AG08395 (cell line): ENCODE measurements around the gene CDK10.
A peak's percentile ranks its signal among the peaks of the same experiment; 100 is the strongest.
"Not testable (repeated sequence)": the region's sequence is repeated elsewhere in the genome, so short reads cannot be mapped to it uniquely, and the experiment has no call there.

ENCODE experiments used
- DNase-seq: peaks from one replicate; pipeline ENCODE4 v3.0.0; 2012; ENCODE audit warnings: mixed read lengths, low spot score

The CDK10 gene

GRCh38 chr16:89696670-89697128 lies 10.2 kb downstream of the CDK10 start:
- no peak for DNase-seq

- DNase-seq = no peak
Measured at GRCh38 chr16:89697161-89697615, 10.7 kb downstream of the CDK10 start.

- DNase-seq = no peak
Measured at GRCh38 chr16:89697616-89698331, 11.3 kb downstream of the CDK10 start.

GRCh38 chr16:89698717-89699116 lies 12.2 kb downstream of the CDK10 start:
- not testable (repeated sequence) for DNase-seq

DNA sequence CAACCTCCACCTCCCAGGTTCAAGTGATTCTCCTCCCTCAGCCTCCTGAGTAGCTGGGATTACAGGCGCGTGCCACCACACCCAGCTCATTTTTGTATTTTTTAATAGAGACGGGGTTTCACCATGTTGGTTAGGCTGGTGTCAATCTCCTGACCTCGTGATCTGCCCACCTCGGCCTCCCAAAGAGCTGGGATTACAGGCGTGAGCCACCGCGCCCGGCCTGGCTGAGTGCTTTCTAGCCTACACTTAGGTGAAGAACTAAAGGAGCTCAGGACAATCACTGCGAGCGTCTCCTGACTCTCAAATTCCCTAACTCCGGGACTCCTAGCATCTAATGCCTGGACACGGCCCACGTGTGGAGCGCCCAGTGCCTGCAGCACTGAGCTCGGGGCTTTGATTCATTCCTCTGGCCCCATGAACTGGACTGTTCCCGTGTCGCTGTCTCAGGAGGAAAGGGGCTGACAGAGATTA lies 13.2 kb downstream of the CDK10 start:
- not testable (repeated sequence) for DNase-seq

- DNase-seq = peak; percentile 98
Measured at GRCh38 chr16:89700100-89700648, 13.7 kb downstream of the CDK10 start.

DNA sequence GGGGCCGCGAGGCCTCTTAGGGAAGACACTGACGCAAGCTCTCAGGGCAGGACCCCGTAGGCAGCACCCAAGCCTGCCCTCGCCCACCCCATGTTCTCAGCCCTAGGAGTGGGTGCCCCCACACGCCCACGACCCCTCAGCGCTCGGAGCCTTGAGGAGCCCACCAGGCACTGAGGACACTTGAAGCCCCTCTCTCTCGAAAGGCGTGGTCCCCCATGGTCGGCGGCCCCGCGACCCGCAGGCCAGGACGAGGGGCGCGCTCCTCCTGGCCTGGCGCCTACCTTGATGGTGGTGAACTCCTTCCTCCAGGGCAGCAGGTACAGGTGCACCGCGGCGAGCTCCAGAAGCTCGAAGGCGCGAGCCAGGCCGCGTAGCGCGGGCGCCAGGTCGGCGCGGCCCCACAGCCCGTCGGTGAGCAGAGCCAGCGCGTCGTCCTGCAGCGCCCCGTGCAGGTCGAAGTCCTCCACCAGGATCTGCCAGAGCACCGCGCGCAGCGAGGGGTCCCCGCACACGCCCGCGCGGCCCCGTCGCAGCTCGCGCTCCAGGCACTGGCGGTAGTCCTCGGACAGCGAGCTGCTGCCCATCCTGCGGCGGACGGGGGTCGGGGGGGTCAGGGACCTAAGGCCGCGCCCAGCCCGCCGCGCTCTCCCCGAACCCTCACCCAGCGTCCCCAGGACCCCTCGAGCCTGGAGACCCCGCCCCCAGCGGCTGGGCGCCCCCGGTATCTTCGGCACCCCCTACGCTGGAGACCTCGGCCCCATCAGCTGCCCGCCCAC lies 14.3 kb downstream of the CDK10 start:
- DNase-seq = peak; percentile 27

DNA sequence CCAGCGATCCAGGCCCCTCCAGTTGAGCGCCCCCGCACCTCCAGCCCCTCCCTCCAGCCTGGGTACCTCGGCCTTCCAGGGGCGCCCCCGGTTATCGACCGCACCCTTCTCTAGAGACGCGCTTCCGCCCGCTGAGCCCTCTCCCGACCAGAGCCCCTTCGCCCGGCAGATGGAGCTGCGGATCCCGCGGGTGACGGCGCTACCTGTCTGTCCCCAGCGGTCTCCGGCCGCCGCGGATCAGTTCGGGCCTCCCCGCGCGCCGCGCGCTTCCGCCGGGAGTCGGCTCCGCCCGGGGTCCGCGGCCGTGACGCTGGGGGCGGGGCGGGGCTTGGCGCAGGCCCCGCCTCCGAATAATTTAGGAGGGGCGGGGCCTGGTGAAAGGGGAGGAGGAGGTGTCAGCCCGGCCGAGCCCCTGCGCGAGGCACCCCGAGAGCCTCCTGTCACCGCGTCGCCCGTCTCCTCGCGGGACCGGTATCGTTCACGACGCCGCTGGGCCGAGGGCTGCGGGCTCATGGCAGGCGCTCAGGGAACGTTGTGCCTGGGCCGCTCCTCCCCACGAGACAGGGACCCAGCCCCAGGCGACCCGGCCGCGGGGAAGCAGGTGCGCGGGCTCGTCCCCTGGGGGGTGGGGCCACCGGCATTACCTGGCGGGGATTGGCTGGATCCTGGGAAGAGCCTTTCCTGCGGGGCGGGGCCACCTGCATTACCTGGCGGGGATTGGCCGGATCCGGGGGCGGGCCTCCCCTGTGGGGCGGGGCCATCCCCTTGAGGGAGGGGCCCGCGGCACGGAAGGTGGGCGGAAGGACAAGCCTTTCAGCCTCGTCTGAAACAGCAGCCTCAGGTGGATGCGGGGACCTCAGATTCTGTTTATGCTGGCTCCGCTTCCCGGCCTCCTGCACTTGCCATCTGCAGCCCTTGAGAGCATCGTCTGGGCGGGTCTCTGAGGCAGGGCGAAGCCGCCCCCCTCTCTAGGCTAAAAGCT lies 15.2 kb downstream of the CDK10 start, which contains the start of gene SPATA2L:
SPATA2L (minus strand) TSS at position 281 of the 982 bp plus-strand sequence. CDS start 473 bp downstream, outside the sequence.
- DNase-seq = peak; percentile 92

DNA sequence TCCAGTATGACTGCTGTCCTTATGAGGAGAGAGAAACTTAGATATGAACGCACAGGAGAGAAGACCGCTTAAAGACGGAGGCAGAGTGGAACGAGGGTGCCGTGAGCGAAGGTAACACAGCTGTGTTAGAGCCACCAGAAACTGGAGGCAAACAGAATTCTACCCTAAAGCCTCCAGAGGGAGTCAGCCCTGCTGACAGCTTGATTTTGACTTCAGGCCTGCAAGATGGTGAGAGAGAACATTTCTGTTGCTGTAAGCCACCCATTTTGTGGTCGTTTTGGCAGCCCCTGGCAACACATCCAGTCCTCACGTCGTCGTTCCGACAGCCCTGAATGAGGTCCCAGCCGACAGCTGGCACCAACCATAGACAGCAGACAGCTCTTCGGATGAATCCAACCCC lies 17.8 kb downstream of the CDK10 start:
- DNase-seq = no peak

GRCh38 chr16:89705006-89705405 lies 18.5 kb downstream of the CDK10 start:
- no peak for DNase-seq

GRCh38 chr16:89706518-89707260 lies 20.2 kb downstream of the CDK10 start:
- no peak for DNase-seq

DNA sequence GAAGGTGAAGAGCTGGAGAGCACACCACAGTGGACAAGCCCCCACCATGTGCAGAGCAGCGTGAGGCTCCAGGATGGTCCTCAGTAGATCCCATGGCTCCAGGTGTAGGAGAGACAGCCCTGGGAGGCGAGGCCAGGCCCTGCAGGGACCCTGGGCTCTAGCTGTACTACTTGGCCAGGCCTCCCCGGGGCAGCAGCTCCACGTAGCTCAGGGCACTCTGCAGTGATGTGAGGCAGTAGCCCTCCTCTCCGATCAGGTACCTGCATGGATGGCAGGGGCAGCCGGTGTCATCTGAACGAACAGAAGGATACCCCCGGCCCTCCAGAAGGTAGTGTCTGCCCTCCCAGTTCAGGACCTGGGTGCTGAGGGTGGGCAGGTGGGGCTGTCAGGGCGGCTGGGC lies 21.2 kb downstream of the CDK10 start:
- DNase-seq = no peak

DNA sequence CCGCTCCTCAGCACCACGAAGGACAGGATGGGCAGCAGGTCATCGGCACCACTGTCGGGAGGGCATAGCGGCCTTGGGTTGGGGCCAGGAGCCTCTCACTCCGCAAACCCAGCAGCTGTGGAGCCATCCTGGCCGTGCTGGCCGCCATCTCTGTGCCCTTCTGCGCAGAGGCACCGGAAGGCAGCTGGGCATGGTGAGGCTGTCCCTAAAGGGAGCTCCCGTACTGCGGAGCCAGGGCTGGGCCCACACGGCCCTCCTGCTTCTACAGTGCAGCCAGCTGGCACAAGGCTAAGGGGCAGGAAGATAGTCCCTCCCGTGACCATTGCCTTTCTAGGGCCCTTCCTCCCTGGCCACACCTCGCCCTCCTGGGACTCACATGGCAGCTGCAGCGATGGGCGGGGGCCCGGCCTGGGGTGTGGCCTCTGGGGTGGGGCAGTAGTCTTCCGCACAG lies 22.0 kb downstream of the CDK10 start:
- no peak for DNase-seq

DNA sequence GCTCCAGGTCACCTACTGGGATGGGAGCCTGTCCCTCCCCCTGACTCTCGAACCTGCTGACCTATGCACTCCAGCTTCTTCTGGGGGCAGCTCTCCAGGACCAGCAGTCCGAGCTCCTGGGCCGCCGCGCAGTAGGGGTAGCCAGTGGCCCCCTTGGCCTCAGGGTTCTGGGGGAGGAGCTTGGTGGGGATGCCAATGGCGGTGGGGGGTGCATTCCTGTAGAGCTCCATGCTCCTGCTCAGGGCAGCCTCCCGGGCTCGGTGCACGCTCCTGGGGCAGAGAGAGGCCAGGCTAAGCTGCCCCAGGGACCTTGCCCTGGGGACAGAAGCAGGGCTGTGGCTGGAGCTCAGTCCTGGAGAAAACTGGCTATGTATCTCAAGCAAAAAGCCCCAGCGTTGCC lies 22.7 kb downstream of the CDK10 start:
- DNase-seq = no peak

- DNase-seq = no peak
Measured at GRCh38 chr16:89709716-89710432, 23.4 kb downstream of the CDK10 start.

DNA sequence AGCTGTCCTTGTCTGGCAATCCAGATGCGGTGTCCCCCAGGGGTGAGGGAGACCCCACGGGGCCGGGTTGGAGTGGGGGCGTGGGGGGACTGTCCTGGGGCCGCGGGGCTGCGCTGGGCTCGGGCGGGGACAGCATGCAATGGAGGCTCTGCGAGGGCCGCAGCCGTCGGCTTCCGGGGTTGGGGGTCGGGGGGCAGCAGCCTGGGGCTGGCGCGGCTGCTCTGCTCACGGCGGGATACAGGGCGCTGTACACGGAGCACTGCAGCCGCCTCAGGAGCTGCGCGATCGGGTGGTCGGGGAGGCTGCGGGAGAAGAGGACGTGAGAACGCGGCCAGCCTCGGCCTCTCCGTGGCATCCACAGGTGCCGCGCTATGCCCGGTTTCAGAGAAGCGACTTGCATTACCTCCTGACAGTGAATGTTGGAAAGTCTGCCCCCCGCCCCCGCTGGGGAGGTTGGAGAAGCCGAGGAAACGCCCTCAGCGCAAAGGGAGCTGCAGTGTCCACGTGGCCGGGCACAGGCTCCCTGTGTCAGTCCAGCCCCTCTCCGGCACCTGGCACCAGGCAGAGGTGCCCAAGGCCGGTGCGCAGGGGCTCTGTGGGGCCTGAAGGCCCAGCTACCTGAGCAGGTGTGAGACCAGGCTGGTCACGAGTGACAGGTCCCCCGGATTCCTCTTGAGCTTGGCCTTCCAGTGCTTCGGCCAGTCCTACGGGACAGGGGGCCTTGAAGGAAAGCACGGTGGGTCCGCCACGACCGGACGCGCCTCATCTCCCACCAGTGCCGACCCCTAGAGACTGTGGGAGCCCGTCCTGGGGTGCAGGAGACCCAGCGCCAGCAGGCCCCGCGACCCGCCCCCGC lies 24.4 kb downstream of the CDK10 start:
- DNase-seq = no peak

- peak; percentile 82 for DNase-seq
Measured at GRCh38 chr16:89711601-89712273, 25.2 kb downstream of the CDK10 start.

DNA sequence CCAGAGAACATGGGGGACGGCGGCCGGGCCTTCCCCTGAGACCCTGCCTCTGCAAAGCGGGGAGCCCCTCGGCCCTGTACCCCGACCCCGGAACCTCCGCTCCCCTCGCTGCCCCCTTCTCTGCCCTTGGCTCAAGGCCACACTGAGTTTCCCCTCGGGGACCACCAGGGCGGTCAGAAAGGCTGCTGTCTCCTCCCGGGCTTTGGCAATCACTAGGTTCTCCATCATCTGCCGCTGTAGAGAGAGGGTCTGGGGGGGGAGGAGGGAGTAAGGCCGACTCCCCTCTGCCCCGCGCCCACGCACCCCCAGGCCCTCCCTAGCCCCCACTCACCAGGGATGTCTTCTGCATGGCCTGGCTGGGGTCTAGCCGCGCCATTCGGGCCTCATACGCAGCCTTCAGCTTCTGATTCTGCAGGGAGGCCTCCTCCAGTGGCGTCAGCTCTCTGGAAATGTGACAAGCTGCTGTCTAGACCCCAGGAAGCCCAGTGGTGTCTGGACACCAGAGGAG lies 25.8 kb downstream of the CDK10 start:
- no peak for DNase-seq
